ENCODE results near the gene KCNC1.

DNA sequence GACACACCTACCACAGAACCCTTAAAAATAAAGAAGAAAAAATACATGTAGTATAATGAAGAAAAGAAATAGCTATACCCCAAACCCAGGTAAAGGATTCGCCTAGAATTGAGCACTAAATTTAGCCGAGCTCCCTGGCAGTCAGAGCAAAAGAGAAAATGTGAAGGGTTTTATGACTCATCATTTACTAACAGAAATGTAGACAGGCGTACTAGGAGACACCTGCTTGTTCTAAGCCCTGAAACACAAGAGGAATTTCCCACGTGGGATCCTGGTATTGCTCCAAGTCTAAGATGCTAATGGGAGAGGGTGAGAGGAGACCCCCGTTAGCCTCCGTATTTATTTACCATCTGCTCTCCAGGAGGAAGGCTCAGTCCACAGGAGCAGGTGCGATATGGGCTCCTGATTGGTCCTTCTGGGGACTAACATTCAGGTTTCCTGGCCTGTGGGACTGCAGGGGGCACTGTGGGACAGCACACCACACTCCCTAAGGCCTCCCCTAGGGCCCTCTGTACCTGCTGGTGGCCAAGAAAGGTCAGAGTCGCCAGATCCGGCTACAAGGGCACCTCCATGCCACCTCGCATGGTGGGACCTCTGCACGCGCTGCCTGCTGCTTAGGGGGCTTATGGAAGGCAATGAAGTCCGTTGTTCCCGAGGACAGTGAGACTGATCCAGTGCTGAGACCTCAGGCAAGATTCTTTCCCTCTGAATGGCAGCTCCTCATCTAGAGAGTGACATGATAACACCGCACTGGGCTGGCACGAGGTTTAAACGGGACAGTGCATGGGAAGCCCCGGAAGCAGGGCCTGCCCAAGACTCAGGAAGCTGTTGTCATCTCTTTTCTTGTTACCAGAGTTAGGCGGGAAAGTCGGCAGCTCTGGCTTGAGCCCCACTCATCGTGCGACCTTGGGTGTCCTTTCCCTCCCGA is 25.8 kb downstream of the KCNC1 start:
- peak in 5 of 6 experiments; percentile 38 to 66 (median 45) for TF ChIP-seq CTCF (IDR thresholded peaks at IDR 0.05)
- TF ChIP-seq POLR2A (IDR thresholded peaks at IDR 0.05): no peak
